EH (cell line): ENCODE measurements around the gene DUSP12.
A peak's percentile ranks its signal among the peaks of the same experiment; 100 is the strongest.

Experiments
- DNase-seq: peaks from one replicate; pipeline ENCODE4 v3.0.0-alpha.2; 2015; ENCODE audit warnings: low read depth

The DUSP12 gene

DNA sequence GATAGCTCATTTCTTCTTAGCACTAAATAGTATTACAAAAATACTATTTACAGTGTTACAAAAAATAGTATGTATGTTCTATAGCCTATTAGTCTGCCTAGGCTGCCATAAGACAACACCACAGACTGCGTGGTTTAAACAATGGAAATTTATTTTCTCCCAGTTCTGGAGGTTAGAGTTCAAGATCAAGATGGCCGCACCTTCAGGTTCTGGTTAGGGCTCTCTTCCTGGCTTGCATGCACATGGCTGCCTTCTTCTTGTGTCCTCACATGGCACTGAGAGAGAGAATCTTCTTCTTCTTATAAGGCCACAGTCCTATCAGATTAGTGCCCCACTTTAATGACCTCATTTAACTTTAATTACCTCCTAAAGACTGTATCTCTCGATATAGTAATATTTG lies 20.7 kb downstream of the DUSP12 start:
- DNase-seq, result no peak

DNA sequence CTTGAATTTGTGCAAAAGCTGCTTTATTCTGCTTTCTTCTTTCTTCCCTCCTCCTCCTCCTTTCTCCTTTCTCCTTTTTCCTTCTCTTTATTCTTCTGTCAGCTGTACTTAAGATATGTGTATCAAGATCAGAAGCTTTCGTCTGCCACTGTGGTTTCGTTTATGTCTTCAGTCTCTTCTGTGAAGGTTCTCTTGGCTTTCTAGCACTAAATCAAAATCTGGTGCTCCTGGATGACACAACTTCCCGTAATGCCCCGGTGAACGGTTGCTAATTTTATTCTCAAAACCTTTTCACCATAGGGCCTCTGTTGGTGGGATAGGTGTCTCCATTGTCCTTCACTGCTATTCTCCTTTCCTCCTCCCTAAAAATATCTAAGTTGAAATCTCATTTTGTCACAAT lies 21.6 kb downstream of the DUSP12 start:
- no peak for DNase-seq

DNA sequence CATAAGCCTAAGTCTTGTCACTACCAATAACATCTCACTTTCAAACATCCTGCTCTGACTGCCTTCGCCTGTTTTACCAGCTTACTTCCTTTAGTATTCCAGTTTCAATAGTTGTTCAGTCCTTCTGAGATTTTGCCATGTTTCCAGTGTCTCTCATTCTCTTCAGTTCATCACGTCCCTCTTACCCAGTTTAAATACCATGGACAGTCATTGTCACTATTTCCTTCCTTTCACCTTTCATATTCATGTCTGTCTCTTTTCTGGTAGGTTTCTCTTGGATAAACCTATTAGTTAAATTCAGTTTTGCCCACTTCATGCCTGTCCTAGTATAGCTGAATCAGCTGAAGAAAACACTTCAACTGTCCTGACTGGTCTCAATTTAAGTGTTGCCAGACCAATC lies 22.4 kb downstream of the DUSP12 start:
- DNase-seq, result no peak

DNA sequence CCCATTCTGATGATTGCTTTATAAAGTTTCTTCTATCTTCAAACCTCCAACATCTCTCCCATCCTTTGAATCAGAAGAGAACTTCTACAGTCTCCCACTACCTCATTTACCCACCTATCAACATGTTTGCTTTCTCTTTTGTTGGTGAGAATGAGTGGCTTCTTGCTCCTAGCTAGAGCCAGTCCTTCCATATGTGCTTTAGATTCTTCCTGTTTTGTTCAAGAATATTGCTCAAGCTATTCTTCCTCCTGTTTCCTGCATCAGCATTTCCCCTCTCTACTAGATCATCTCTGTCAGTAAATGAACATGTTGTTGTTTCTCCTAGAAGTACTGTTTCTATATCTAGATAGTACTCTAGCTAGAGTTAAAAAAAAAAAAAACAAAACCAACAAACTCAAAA lies 22.8 kb downstream of the DUSP12 start:
- no peak for DNase-seq

DNA sequence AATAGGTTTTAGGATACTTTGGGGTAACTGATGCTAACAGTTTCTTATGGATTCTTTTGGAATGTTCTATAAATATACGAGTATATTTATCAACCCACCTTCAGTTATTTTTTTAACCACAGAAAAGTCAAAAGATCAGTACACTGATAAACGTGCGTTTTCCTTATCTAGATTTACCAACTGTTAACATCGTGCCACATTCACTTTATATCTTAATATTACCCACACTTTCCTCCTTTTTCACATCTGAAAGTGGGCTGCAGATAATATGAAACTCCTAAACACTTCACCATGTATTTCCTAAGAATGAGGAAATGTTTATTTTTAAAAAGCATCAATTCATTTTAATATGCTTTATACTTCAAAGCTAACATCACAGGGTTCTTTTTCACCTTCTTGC lies 24.2 kb downstream of the DUSP12 start:
- DNase-seq, result no peak

DNA sequence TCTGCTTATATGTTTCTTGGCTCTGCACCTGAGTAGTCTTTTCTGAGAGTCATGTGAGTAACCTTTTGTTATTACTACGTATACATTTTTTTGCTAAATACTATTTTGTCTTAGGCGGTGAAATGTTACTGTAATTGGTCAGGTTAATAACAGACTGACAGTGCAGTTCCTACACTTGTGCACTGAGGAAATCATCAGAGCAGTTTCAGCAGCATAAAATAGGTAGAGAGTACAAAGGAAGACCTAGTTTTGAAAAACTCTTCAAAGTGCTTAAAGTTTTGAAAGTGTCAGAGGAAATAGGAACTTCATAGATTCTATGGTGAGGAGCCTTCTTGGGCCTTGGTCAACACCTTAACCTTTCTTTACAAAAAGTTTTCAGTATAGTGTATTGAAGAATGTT lies 27.7 kb downstream of the DUSP12 start:
- no peak for DNase-seq

DNA sequence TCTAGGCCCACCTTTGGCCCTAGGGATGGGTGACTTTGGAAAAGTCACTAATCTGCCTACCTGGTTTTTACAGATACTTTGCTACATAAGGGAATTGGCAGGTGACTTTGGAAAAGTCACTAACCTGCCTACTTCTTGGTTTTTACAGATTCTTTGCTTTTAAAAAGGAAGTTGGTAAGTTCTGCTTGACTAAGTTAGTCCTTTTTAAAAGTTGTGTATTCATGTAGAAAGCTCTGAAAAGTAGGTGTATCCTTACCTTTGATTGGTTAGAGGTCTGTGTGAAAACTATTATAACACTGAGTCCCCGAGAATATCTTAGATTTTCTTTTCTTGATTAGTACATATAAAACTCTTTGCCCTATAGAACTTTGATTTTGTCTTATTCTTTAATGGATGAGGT lies 28.9 kb downstream of the DUSP12 start:
- no peak for DNase-seq

DNA sequence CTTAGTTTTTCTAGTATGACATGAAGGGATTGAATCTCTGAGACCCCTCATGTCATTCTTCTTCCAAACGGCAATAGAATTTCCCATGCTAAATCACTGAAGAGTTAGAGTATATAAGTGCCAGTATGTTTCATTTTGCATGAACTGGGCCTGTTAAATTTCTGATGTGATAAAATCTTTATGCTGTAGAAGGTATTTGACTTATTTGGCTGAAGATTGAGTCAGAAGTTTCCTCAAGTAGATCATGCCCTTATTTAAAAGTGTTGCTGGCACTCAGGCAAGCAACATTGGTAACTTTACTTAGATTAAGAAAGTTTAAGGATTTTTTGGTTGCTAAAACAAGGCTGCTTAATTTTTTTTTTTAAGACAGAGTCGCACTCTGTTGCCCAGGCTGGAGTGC lies 29.8 kb downstream of the DUSP12 start:
- peak; percentile 65 for DNase-seq

DNA sequence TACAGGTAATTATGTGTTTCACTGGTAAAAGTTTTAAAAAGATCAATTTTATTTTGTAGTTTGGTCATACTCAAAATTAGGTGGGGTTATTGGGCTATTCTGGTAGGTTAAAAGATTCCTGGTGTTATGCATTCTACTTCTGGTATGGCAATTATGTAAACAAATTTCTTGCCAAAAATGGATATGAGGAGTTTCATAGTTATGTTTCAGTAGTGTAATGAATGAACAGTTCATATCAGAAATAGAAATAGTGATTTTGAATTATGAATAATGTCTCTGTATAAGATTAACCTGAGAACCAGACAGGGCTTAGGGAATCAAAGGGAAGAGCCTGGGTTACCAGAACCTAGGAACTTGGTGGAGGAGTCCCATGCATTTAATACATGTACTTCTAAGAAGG lies 32.4 kb downstream of the DUSP12 start:
- DNase-seq, result peak; percentile 50

DNA sequence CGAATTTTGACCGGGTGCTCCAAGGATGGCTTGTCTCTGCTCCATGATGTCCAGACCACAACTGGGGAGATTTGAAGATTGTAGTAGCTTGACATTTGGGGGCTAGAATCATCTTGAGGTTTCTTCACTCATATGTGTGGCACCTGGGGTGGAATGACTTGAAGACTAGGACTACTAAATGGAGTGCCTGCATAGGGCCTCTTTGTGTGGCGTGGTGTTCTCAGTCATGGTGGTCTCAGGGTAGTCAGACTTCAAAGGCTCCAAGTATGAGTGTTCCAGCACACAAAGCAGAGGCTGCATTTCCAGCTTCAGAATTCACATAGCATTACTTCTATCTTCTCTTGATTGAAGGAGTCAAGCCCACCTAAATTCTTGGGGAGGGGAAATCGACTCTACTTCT lies 33.3 kb downstream of the DUSP12 start:
- DNase-seq, result no peak

DNA sequence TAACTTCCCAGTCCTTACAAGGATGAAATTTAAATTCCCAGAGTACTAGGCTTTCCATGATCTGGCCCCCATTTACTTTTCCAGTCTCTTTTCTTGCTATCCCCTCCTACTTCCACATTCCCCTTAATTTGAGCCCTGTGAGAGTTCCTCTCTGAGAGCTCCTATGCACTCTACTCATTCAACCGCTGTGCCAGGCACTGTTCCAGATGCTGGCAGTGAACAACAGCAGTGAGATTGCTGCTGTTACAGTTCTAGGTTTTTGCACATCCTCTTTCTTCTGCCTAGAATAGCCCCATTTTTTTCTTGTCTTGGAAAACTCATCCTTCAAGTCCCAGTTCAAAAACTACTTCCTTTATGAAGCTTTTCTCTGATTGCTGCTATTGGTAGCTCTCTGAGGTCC lies 35.4 kb downstream of the DUSP12 start:
- DNase-seq, result no peak

DNA sequence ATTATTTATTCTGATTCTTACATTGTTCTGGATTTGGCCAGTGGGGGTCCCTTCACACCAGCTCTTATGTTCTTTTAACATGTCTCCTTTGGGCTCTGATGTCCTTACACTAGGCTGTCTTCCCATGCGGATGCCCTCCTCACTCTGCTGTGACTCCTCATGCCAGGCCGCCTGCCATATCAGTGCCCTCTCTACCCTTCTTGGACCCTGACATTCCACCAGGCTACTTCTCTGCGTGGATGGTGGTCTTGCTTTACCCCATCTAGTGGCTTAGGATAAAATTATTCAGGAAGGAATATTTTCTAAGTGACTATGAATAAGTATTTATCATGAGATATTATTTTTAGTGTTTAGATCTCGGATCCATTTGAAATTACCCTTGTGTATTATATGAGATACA lies 37.8 kb downstream of the DUSP12 start:
- DNase-seq, result no peak

DNA sequence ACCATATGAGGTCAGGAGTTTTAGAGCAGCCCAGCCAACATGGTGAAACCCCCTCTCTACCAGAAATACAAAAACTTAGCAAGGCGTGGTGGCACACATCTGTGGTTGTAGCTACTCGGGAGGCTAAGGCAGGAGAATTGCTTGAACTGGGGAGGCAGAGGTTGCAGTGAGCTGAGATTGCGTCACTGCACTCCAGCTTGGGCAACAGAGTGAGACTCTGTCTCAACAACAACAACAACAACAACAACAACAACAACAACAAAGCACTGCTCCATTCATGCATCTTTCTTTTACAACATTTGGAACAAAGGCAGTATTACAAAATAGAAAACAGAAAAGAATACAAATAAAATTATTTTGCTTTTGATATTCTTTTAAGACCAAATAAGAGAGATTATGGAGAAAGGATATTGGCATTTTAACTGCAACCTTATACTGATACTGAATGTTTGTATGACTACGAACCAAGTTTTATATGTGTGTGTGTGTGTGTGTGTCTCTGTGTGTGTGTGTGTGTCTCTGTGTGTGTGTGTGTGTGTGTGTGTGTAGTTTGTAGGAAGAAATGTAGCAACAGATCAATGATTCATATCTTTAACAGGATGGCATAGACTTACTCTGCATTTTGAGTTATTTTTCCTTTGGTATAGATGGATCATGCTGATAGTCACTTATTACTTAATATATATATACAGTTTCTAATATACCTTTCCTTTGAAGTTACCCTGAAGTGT lies 41.2 kb downstream of the DUSP12 start:
- no peak for DNase-seq

DNA sequence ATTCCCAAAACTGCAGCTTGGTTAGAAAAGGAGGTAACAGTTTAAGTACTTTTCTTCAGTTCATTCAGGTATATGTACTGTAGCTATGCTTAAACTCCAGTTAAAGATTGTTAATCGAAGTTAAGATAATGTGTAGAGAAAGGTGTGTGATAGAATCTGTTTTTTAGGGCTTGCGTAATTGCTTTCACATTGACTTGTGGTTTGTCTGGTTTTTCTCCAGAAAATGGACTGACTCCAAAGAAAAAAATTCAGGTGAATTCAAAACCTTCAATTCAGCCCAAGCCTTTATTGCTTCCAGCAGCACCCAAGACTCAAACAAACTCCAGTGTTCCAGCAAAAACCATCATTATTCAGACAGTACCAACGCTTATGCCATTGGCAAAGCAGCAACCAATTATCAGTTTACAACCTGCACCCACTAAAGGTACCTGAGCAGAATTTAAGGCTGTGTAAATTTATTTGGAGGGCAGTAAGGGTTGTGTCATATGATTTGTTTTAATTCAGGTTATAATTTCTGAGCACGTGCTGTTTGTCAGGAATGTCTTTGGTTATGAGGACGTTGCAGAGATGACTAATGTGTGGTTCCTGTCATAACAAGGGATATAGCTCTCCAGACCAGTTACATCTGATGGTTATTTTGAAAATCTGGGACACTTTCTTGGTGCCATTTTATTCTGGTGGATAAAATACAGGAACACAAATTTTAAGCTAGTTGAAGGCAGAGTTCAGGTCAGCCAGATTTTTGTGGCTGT lies 42.5 kb downstream of the DUSP12 start:
- DNase-seq, result peak; percentile 63

DNA sequence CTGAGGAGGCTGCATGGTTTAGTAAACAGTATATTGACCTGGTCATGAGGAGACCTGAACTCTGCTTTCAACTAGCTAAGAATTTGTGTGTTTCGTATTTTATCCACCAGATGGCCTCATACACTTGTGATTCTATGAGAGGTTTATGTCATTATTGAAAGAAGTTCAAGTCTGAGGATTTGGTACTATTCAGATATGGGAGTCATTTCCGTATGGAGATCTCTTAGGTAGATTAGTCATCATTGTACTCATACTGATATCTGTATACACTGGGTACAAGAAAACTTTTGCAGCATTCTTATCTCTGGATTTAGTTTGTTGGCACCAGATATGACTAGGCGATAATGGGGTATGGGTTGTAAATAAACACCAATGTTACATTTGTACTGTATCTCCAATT lies 43.2 kb downstream of the DUSP12 start:
- peak; percentile 83 for DNase-seq

DNA sequence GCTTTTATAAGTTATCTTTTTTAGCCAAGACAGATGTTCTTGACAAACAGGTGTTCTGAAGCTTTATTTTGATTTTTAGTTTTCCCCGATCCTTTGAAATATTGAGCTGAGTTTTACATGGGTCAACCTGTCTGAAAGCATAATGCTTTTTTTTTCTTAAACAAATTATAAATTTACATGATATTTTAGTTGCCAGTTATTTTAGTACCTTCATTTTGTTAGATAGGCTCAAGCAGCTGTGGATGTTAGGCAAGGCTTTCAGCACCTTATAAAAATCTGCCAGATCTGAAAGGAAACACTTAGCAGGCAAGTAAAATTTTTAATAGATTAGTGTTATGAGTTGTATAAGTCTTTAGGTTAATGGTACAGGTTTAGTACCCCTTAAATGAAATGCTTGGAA lies 50.2 kb downstream of the DUSP12 start:
- no peak for DNase-seq

DNA sequence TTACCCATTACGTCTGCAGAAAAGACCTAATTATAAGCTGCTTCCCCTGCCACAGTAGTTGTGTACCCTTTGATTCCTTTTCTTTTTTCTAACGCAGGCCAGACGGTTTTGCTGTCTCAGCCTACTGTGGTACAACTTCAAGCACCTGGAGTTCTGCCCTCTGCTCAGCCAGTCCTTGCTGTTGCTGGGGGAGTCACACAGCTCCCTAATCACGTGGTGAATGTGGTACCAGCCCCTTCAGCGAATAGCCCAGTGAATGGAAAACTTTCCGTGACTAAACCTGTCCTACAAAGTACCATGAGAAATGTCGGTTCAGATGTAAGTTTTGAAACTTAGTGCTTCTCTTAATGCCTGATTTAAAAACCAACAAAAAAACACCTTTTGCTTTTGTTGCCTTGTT lies 52.4 kb downstream of the DUSP12 start:
- DNase-seq, result no peak

DNA sequence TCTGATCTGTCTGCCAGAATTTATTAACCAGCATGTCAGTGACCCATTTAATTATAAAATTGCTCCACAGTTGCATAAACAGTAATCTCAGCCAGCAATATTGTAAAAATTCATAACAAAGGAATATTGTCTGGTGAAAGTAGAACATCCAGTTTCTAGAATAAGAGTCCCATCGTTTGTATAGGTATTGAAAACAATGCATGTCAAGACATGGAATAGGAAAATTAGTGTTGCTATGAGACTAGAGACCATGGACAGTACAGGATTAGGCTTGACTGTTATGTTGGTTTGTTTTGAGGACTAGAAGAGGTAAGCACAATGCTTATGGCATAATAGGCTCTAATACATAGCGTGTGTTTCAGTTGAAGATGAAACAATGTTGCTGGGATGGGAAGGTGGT lies 53.6 kb downstream of the DUSP12 start:
- no peak for DNase-seq

DNA sequence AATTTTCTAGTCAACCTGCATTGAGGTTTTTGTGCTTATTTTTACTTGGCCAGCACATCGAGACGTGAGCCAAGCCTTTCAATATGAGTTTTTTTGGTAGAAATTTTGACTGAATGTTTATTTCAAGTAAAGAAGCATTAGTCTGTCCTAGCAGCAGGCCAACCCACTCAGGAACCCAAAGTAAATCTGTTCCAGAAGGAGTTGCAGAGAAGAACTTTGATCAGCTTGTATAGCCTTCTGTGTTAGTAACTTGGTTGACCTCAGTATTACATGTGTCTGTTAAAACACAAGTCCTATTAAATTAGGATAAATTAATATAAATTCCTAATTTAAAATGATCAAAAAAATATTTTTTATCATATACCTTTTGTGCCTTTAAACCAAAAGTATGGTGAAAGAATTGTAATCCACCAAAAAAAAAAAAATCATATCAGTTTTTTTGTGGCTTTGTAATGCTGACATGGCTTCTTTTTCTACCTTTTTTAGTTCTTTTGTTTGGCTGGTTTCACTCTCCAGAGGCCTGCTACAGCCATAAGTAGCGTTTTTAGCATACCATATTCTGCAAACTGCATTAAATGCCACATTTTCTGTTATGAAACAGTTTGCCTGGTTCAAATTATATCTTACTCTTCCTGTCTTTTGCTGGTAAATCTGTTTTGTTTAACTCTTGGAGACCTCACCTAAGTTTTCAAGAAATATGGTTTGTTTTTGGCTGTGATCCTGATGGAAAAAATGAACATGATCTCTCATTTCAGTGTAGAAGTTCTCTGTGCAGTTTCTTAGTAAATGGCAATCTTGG lies 56.0 kb downstream of the DUSP12 start:
- no peak for DNase-seq
